ENCODE measurements around the gene KLF1.

Gene KLF1

GRCh38 chr19:12867120-12868099 is 19.6 kb downstream of the KLF1 start:
- H3K4me1 ChIP-seq (ENCODE audit: control insufficient read depth in 2 of 2, insufficient read depth in 2 of 2, low read length in 2 of 2) = peaks cover 5 to 8% of the 10 kb centered on the region in 2 donors
- H3K27ac ChIP-seq (ENCODE audit: low read depth in 2 of 2, low read length in 2 of 2) = no peak overlapping the region
- peaks cover 0 to 2% of the 10 kb centered on the region in 2 donors for H3K27me3 ChIP-seq (ENCODE audit: control insufficient read depth in 2 of 2, insufficient read depth in 2 of 2, low read length in 2 of 2)
- H3K36me3 ChIP-seq (ENCODE audit: control insufficient read depth in 2 of 2, insufficient read depth in 2 of 2, low read length in 2 of 2) = no peaks in the 10 kb centered on the region
- H3K9ac ChIP-seq (ENCODE audit: low read depth in 1 of 2, low read length in 2 of 2) = peak overlapping the region; percentile 14 to 56
- H3K4me3 ChIP-seq (ENCODE audit: low read length in 2 of 2) = peak overlapping the region; percentile 61 to 70
- H3K9me3 ChIP-seq (ENCODE audit: control insufficient read depth in 2 of 2, low read length in 2 of 2) = no peaks in the 10 kb centered on the region

GRCh38 chr19:12866416-12867119 is 20.4 kb downstream of the KLF1 start:
- Histone ChIP-seq H3K4me3 (ENCODE audit: low read length in 2 of 2) (no peak overlapping the region), H3K4me1 (ENCODE audit: control insufficient read depth in 2 of 2, insufficient read depth in 2 of 2, low read length in 2 of 2) (peaks cover 5 to 8% of the 10 kb centered on the region in 2 donors), H3K36me3 (ENCODE audit: control insufficient read depth in 2 of 2, insufficient read depth in 2 of 2, low read length in 2 of 2) (no peaks in the 10 kb centered on the region), H3K9ac (ENCODE audit: low read depth in 1 of 2, low read length in 2 of 2) (no peak overlapping the region), H3K27me3 (ENCODE audit: control insufficient read depth in 2 of 2, insufficient read depth in 2 of 2, low read length in 2 of 2) (peaks cover 0 to 2% of the 10 kb centered on the region in 2 donors), H3K9me3 (ENCODE audit: control insufficient read depth in 2 of 2, low read length in 2 of 2) (no peaks in the 10 kb centered on the region), H3K27ac (ENCODE audit: low read depth in 2 of 2, low read length in 2 of 2) (no peak overlapping the region)

GRCh38 chr19:12865746-12866415 is 21.1 kb downstream of the KLF1 start:
- H3K36me3 ChIP-seq (ENCODE audit: control insufficient read depth in 2 of 2, insufficient read depth in 2 of 2, low read length in 2 of 2) = no peaks in the 10 kb centered on the region
- peaks cover 0 to 2% of the 10 kb centered on the region in 2 donors for H3K27me3 ChIP-seq (ENCODE audit: control insufficient read depth in 2 of 2, insufficient read depth in 2 of 2, low read length in 2 of 2)
- H3K4me1 ChIP-seq (ENCODE audit: control insufficient read depth in 2 of 2, insufficient read depth in 2 of 2, low read length in 2 of 2) = peaks cover 5 to 8% of the 10 kb centered on the region in 2 donors
- no peak overlapping the region for H3K4me3 ChIP-seq (ENCODE audit: low read length in 2 of 2)
- H3K9me3 ChIP-seq (ENCODE audit: control insufficient read depth in 2 of 2, low read length in 2 of 2) = no peaks in the 10 kb centered on the region
- no peak overlapping the region for H3K9ac ChIP-seq (ENCODE audit: low read depth in 1 of 2, low read length in 2 of 2)
- no peak overlapping the region for H3K27ac ChIP-seq (ENCODE audit: low read depth in 2 of 2, low read length in 2 of 2)

- H3K4me1 ChIP-seq (ENCODE audit: control insufficient read depth in 2 of 2, insufficient read depth in 2 of 2, low read length in 2 of 2) = peaks cover 5 to 8% of the 10 kb centered on the region in 2 donors
- H3K4me3 ChIP-seq (ENCODE audit: low read length in 2 of 2) = no peak overlapping the region
- H3K27ac ChIP-seq (ENCODE audit: low read depth in 2 of 2, low read length in 2 of 2) = no peak overlapping the region
- peaks cover 0 to 2% of the 10 kb centered on the region in 2 donors for H3K27me3 ChIP-seq (ENCODE audit: control insufficient read depth in 2 of 2, insufficient read depth in 2 of 2, low read length in 2 of 2)
- no peaks in the 10 kb centered on the region for H3K36me3 ChIP-seq (ENCODE audit: control insufficient read depth in 2 of 2, insufficient read depth in 2 of 2, low read length in 2 of 2)
- no peak overlapping the region for H3K9ac ChIP-seq (ENCODE audit: low read depth in 1 of 2, low read length in 2 of 2)
- H3K9me3 ChIP-seq (ENCODE audit: control insufficient read depth in 2 of 2, low read length in 2 of 2) = no peaks in the 10 kb centered on the region
These were observed 22.0 kb downstream of the KLF1 start for GRCh38 chr19:12864721-12865715.

GRCh38 chr19:12864143-12864542 is 22.9 kb downstream of the KLF1 start:
- no peak overlapping the region for H3K4me3 ChIP-seq (ENCODE audit: low read length in 2 of 2)
- peaks cover 0 to 2% of the 10 kb centered on the region in 2 donors for H3K27me3 ChIP-seq (ENCODE audit: control insufficient read depth in 2 of 2, insufficient read depth in 2 of 2, low read length in 2 of 2)
- no peak overlapping the region for H3K27ac ChIP-seq (ENCODE audit: low read depth in 2 of 2, low read length in 2 of 2)
- H3K9me3 ChIP-seq (ENCODE audit: control insufficient read depth in 2 of 2, low read length in 2 of 2) = no peaks in the 10 kb centered on the region
- H3K36me3 ChIP-seq (ENCODE audit: control insufficient read depth in 2 of 2, insufficient read depth in 2 of 2, low read length in 2 of 2) = no peaks in the 10 kb centered on the region
- H3K4me1 ChIP-seq (ENCODE audit: control insufficient read depth in 2 of 2, insufficient read depth in 2 of 2, low read length in 2 of 2) = peaks cover 5 to 8% of the 10 kb centered on the region in 2 donors
- H3K9ac ChIP-seq (ENCODE audit: low read depth in 1 of 2, low read length in 2 of 2) = no peak overlapping the region

- Histone ChIP-seq H3K36me3 (ENCODE audit: control insufficient read depth in 2 of 2, insufficient read depth in 2 of 2, low read length in 2 of 2) (no peaks in the 10 kb centered on the region), H3K9ac (ENCODE audit: low read depth in 1 of 2, low read length in 2 of 2) (no peak overlapping the region), H3K9me3 (ENCODE audit: control insufficient read depth in 2 of 2, low read length in 2 of 2) (no peaks in the 10 kb centered on the region), H3K4me3 (ENCODE audit: low read length in 2 of 2) (no peak overlapping the region), H3K27me3 (ENCODE audit: control insufficient read depth in 2 of 2, insufficient read depth in 2 of 2, low read length in 2 of 2) (no peaks in the 10 kb centered on the region), H3K27ac (ENCODE audit: low read depth in 2 of 2, low read length in 2 of 2) (no peak overlapping the region), H3K4me1 (ENCODE audit: control insufficient read depth in 2 of 2, insufficient read depth in 2 of 2, low read length in 2 of 2) (no peaks in the 10 kb centered on the region)
These were observed 27.5 kb downstream of the KLF1 start for GRCh38 chr19:12859546-12859945.

GRCh38 chr19:12858041-12858928 is 28.7 kb downstream of the KLF1 start:
- Histone ChIP-seq H3K9ac (ENCODE audit: low read depth in 1 of 2, low read length in 2 of 2) (no peak overlapping the region), H3K4me3 (ENCODE audit: low read length in 2 of 2) (no peak overlapping the region), H3K27me3 (ENCODE audit: control insufficient read depth in 2 of 2, insufficient read depth in 2 of 2, low read length in 2 of 2) (no peaks in the 10 kb centered on the region), H3K4me1 (ENCODE audit: control insufficient read depth in 2 of 2, insufficient read depth in 2 of 2, low read length in 2 of 2) (no peaks in the 10 kb centered on the region), H3K36me3 (ENCODE audit: control insufficient read depth in 2 of 2, insufficient read depth in 2 of 2, low read length in 2 of 2) (no peaks in the 10 kb centered on the region), H3K9me3 (ENCODE audit: control insufficient read depth in 2 of 2, low read length in 2 of 2) (no peaks in the 10 kb centered on the region), H3K27ac (ENCODE audit: low read depth in 2 of 2, low read length in 2 of 2) (no peak overlapping the region)

- no peaks in the 10 kb centered on the region for H3K36me3 ChIP-seq (ENCODE audit: control insufficient read depth in 2 of 2, insufficient read depth in 2 of 2, low read length in 2 of 2)
- H3K4me1 ChIP-seq (ENCODE audit: control insufficient read depth in 2 of 2, insufficient read depth in 2 of 2, low read length in 2 of 2) = no peaks in the 10 kb centered on the region
- no peaks in the 10 kb centered on the region for H3K27me3 ChIP-seq (ENCODE audit: control insufficient read depth in 2 of 2, insufficient read depth in 2 of 2, low read length in 2 of 2)
- no peak overlapping the region for H3K27ac ChIP-seq (ENCODE audit: low read depth in 2 of 2, low read length in 2 of 2)
- no peak overlapping the region for H3K9ac ChIP-seq (ENCODE audit: low read depth in 1 of 2, low read length in 2 of 2)
- no peak overlapping the region for H3K4me3 ChIP-seq (ENCODE audit: low read length in 2 of 2)
- no peaks in the 10 kb centered on the region for H3K9me3 ChIP-seq (ENCODE audit: control insufficient read depth in 2 of 2, low read length in 2 of 2)
These were observed 30.3 kb downstream of the KLF1 start for GRCh38 chr19:12856653-12857052.

Measured in mucosa of rectum (tissue), 2 donors.